ENCODE measurements around the gene ABHD5.

ABHD5 gene

DNA sequence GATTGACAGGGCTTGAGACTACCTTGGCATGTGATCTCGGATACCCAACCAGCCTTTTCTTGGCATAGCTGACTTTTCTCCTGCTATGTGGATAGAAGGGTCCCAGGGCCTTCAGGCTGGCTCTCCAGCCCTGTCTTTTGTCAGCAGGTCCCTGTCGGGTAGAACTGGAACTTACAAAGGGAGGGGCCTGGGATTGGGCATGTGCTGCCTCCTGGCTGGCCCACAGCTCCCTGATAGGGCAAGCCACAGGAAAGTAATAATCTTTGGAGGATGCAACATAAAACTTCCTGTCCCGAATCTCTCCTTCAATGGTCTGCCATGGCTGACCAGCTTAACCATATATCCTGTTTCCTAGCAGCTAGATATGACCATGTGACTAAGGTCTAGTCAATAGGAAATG is 89.1 kb downstream of the ABHD5 start:
- no peak for DNase-seq (ENCODE audit: low read depth in 2 of 2)

DNA sequence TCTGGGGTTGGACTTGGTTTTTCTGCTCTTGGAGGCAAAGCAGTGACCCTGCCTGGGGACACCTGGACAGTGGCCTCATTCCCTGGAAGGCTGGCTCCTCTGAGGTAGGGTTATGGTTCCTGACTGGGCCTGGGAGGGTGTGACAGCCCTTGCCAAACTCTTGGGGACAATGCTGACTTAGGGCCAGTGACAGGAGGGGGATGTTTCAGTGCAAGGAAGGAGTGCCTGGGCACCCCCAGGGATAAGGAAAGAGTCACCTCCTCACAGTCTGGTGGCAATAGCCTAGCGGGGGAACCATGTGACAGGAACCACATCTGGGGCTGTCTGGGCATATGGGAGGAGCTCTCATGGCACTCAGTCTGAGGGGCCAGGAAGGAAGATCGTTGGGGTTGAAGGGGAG is 91.8 kb downstream of the ABHD5 start:
- DNase-seq (ENCODE audit: low read depth in 2 of 2) = no peak
